ENCODE data around the gene CEP85L.

GRCh38 chr6:118594877-118595276 lies 56.5 kb downstream of the CEP85L start:
- TF ChIP-seq POLR2AphosphoS5 (IDR thresholded peaks at IDR 0.05; ENCODE audit: low read depth, low read length), result no peak
- no peak for TF ChIP-seq POLR2A (IDR thresholded peaks at IDR 0.05; ENCODE audit: low read depth, low read length)
- TF ChIP-seq TAF1 (IDR thresholded peaks at IDR 0.05; ENCODE audit: low read depth, low read length), result no peak
- no peak for TF ChIP-seq SPI1 (IDR thresholded peaks at IDR 0.05; ENCODE audit: low read depth, low read length)
- TF ChIP-seq PAX5 (IDR thresholded peaks at IDR 0.05; ENCODE audit: insufficient read depth, low read length, severe bottlenecking), result no peak
